IPS-18c (cell line): ENCODE results near the gene ANTXR1.
"Not testable (repeated sequence)": the region's sequence is repeated elsewhere in the genome, so short reads cannot be mapped to it uniquely, and the experiment has no call there.

Source experiments
- H3K4me3 ChIP-seq: 2 replicates; pipeline ENCODE4 v1.7.0; 2013; ENCODE audit warnings: low read depth, mild to moderate bottlenecking, low read length, moderate library complexity; ENCODE audit not compliant: insufficient read depth
- H3K9me3 ChIP-seq: one replicate; pipeline ENCODE4 v1.6.1; 2013; ENCODE audit warnings: mild to moderate bottlenecking, low read length, moderate library complexity; ENCODE audit not compliant: control insufficient read depth, insufficient read depth

The ANTXR1 gene

GRCh38 chr2:69171116-69171896 is 158.3 kb downstream of the ANTXR1 start:
- Histone ChIP-seq H3K9me3 (no peaks in the 10 kb centered on the region), H3K4me3 (no peak overlapping the region)

DNA sequence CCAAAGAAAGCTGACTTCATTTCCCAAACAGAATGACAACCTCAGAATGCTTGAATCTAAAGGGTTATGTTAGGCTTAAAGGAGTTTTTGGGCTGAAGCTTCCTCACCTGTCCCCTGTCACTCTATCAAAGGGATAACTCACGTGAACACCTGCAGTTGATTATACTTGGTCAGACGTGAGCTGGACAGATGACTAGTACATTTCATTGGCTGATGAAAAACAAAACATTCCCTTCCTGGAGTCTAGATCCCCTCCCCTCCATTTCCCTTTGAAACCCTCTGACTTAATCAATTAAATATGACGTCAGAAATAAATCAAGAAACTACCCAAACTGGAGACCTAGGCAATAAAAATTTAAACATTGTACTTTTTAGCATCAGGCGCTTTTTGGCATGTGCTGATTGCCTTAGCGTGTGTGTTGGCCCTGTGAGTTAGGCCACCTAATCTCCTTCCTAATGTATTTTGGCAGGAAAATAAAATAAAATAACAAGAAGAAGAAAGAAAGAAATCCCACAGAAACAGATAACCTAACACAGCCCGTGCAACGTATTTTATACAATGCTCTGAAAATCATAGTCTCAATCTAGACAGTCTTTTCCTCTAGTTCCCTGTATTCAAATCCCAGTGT is 159.0 kb downstream of the ANTXR1 start:
- Histone ChIP-seq H3K4me3 (no peak overlapping the region), H3K9me3 (no peaks in the 10 kb centered on the region)

GRCh38 chr2:69173706-69174105 is 160.7 kb downstream of the ANTXR1 start:
- no peak overlapping the region for H3K4me3 ChIP-seq
- no peaks in the 10 kb centered on the region for H3K9me3 ChIP-seq

DNA sequence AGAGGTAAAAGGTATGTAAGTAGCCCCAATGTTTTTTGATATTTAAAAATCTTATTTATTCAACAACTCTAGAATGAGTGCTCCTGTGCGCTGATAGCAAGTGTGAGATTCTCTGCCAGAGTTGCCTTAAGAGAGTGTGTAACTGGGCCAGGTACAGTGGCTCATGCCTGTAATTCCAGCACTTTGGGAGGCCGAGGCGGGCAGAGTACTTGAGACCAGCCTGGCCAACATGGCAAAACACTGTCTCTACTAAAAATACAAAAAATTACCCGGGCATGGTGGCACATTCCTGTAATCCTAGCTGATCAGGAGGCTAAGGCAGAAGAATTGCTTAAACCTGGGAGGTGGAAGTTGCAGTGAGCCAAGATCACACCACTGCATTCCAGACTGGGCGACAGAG is 161.2 kb downstream of the ANTXR1 start:
- not testable (repeated sequence) for H3K4me3 ChIP-seq, H3K9me3 ChIP-seq

GRCh38 chr2:69175790-69176715 is 163.1 kb downstream of the ANTXR1 start:
- H3K9me3 ChIP-seq: no peaks in the 10 kb centered on the region
- H3K4me3 ChIP-seq: no peak overlapping the region

DNA sequence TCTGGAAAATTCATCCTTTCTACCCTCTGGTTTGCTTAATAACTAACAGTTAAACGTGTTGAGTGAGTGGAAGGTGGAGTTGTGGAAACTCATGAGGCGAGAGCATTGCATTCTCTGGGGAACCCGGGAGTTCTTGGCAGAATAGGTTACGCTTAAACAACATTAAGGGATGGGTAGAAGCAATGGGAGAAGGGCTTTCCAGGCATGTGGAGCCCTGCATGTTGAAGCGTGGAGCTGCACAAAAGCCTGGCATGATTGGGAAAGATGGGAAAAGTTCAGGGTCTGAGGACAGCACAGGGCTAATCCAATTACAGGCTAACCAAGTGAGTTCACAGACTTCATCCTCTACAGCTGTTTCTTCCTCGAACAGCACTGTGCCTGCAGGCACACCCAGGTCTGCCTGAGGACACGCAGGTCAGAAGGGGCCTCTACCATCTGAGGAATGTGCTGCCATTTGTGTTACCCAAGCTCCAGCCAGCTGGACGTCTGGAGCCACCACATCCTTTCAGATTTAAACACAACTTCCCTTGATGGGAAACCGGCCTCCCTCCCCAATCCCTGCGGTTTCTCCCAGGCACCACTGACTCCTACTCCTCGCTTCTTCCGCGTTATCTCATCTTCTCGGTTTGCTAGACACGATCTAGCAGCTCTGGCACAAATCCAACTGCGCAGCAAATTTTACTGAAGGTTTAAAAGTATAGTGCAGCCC is 164.2 kb downstream of the ANTXR1 start:
- Histone ChIP-seq H3K4me3 (peak overlapping the region; percentile 26; the same call in 1 of the 2 replicates), H3K9me3 (no peaks in the 10 kb centered on the region)

DNA sequence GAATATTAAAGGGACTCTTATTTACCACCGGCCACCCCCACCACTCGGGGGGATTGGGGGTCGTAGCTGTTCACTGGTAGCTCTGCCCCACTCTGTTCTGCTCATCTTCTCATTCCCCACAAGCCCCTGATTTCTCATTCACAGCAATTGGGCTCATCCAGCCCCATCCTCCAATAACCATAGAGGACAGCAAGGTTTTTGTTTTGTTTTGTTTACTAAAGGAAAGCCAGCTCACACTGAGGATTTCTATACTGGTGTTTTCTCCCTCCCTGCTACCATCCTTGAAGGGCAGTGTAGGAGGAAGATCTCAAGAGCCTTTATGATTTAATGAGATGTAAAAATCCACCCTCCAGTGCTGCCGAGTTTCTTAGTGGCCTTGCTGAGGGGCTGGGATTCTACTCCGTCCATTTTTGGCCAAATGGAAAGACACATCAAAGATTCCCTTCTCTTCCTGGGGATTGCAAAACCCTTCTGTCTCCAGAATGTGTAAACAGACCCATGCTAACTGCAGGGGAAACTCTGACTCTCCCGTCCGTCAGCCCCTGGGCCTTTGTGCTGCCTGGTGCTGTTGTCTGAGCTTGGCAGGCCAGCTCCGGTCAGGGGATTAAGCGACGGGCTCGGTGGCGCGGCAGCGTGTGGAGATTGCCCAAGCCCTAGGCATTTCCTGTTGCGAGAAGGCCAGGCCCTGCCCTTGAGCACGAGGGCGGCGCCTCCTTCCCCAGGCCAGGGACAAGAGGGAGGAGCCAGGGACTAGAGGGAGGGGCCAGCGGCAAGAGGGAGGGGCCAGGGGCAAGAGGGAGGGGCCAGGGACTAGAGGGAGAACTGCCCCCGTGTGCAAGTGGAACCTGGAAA is 165.0 kb downstream of the ANTXR1 start:
- H3K4me3 ChIP-seq: peak overlapping the region; percentile 26; the same call in 1 of the 2 replicates
- no peaks in the 10 kb centered on the region for H3K9me3 ChIP-seq

DNA sequence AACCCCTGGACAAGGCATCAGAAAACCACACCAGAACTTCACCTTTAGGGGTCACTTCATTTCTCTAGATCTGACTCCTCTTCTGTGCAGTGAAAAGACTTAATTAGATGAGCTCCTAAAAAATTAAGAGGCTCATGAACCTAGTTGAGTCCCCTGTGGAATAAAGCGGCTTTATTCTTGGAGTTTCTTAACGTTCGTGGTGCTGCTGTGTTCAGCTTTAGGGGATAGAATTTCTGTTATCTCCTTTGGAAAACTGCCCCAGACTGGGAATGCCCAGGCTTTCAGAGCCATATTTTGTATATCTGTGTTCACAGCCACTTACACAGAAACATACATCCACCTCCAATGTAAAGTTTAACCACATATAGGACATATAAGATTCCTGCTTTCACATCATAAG is 165.8 kb downstream of the ANTXR1 start:
- H3K9me3 ChIP-seq: no peaks in the 10 kb centered on the region
- H3K4me3 ChIP-seq: no peak overlapping the region; the same call in 1 of the 2 replicates

DNA sequence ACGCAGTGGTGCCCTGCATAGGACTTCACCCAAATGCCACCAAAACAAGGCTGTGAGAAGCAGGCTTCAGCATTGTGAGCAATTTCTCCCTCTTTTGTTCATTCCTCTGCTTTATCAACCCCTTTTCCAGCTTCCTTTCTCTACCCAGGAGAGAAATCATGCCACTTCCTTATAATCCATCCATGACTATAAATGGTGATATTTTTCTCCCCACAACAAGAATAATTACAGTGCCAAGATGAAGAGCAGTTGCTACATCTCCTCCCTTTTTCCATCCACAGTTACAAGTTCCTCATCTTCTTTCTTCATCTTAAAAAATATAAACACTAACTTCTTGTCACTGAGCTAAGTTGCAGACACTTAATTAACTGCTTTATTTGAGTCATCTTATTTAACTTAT is 167.2 kb downstream of the ANTXR1 start:
- no peaks in the 10 kb centered on the region for H3K9me3 ChIP-seq

GRCh38 chr2:69180974-69181373 is 168.0 kb downstream of the ANTXR1 start:
- no peaks in the 10 kb centered on the region for H3K9me3 ChIP-seq
- H3K4me3 ChIP-seq: no peak overlapping the region

More for the DNA sequence above, 167.2 kb downstream of the ANTXR1 start:
- no peak overlapping the region for H3K4me3 ChIP-seq

DNA sequence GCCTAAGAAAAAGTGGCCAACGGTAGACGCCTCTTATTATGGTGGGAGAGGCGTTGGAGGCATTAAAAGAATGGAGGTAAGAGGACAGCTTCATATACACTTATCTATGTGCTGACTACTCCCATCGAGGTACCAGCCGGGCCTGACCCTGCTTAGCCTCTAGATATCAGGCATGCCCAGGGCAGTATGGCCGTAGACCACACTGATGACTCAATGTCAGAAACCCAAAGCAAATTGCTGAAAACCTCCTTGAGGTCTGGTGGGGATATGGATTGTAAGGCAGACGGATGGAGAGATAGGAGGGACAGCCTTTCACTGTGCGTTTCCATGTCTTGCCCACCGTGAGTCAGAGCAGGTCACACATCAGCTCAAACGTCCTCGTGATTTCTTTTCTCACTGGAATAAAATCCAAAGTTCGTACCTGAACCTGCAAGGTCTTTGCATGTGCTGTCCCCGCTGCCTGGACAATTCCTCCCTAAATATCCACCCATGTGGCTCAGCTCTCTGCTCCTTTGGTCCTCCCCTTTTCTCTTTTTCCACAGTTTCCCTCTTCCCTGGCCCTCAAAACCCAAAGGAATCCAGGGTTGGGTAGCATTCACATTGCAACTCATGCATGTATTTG is 168.9 kb downstream of the ANTXR1 start:
- no peak overlapping the region for H3K4me3 ChIP-seq
- H3K9me3 ChIP-seq: no peaks in the 10 kb centered on the region

DNA sequence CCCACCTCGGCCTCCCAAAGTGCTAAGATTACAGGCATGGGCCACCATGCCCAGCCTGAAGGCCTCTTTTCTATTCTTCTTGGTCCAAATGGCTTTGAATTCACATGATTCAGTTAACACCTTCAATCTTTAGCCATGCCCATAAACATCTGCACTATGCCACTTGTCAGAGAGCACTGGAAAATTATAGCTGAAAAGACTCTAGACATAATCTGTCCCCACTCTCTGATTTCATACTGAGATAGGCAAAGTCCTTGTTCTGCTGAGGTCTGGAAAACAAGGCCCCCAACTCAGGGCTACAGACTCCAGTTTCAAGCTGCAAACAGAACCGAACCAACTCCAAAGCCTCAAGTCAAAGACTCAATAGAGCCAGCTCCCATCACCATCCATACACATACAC is 170.7 kb downstream of the ANTXR1 start:
- Histone ChIP-seq H3K4me3 (no peak overlapping the region), H3K9me3 (no peaks in the 10 kb centered on the region)

- no peaks in the 10 kb centered on the region for H3K9me3 ChIP-seq
- no peak overlapping the region for H3K4me3 ChIP-seq
Measured at GRCh38 chr2:69184224-69184623, 171.2 kb downstream of the ANTXR1 start.

GRCh38 chr2:69185807-69186206 is 172.8 kb downstream of the ANTXR1 start:
- Histone ChIP-seq H3K9me3 (no peaks in the 10 kb centered on the region), H3K4me3 (no peak overlapping the region)

DNA sequence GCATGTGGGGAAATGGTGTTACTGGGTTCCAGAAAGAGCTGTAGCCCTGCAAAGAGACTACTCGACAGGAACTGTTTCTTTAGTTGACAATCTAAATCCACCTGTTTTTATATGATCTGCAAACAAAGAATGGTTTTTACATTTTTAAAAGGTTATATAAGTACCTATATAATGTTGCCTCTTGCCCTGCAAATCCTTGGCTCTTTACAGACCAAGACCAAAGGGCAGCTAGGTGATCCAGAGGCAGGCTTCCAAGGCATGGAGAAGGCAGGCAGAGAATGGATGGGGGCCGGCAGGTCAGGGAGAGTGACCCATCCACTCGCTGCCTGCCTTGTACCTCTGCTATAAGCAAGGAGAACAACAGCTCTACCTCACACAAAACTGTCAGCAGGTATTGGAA is 173.6 kb downstream of the ANTXR1 start:
- Histone ChIP-seq H3K4me3 (no peak overlapping the region), H3K9me3 (no peaks in the 10 kb centered on the region)
